WTC11 (cell line): ENCODE results near the gene MYO9A.

ENCODE experiments used
- AR ChIP-seq: fragments of 250-450 bp; sonication (Bioruptor Pico); IDR thresholded peaks from 2 replicates; pipeline ENCODE4 v1.9.0; 2021; ENCODE audit warnings: mild to moderate bottlenecking
- ATF3 ChIP-seq: sonication (generic); formaldehyde crosslinking; conservative IDR thresholded peaks from 2 replicates; pipeline ENCODE4 v1.8.1; 2022; ENCODE audit warnings: mild to moderate bottlenecking, missing genetic modification reagents
- CTCF ChIP-seq: fragments of 200-600 bp; IDR thresholded peaks from 2 replicates; pipeline ENCODE4 v1.8.0; 2022; ENCODE audit warnings: antibody characterized with exemption
- FOXJ3 ChIP-seq: sonication (generic); formaldehyde crosslinking; IDR thresholded peaks from 2 replicates; pipeline ENCODE4 v1.9.0; 2021; ENCODE audit warnings: missing genetic modification reagents, mild to moderate bottlenecking, borderline replicate concordance
- FOXK1 ChIP-seq: sonication (generic); formaldehyde crosslinking; IDR thresholded peaks from 2 replicates; pipeline ENCODE4 v1.8.0; 2022; ENCODE audit warnings: mild to moderate bottlenecking, moderate library complexity, missing genetic modification reagents
- FOXP4 ChIP-seq: sonication (generic); formaldehyde crosslinking; IDR thresholded peaks from 2 replicates; pipeline ENCODE4 v1.8.0; 2022; ENCODE audit warnings: mild to moderate bottlenecking, missing genetic modification reagents
- GABPB1 ChIP-seq: sonication (generic); formaldehyde crosslinking; IDR thresholded peaks from 2 replicates; pipeline ENCODE4 v1.8.1; 2023; ENCODE audit warnings: mild to moderate bottlenecking, missing genetic modification reagents
- NFYB ChIP-seq: sonication (generic); formaldehyde crosslinking; conservative IDR thresholded peaks from 2 replicates; pipeline ENCODE4 v1.8.0; 2022; ENCODE audit warnings: low read depth, missing genetic modification reagents
- TP53 ChIP-seq: sonication (generic); formaldehyde crosslinking; IDR thresholded peaks from 2 replicates; pipeline ENCODE4 v1.8.1; 2023; ENCODE audit warnings: mild to moderate bottlenecking, missing genetic modification reagents
- TF ChIP-seq, protein P1 (sequence below): sonication (generic); formaldehyde crosslinking; IDR thresholded peaks from 2 replicates; pipeline ENCODE4 v1.8.1; 2023; ENCODE audit warnings: mild to moderate bottlenecking, missing genetic modification reagents, moderate library complexity
- TF ChIP-seq, protein P2 (sequence below): sonication (generic); formaldehyde crosslinking; IDR thresholded peaks from 2 replicates; pipeline ENCODE4 v1.8.0; 2022; ENCODE audit warnings: mild to moderate bottlenecking, missing genetic modification reagents
- TF ChIP-seq, protein P3 (sequence below): sonication (generic); formaldehyde crosslinking; IDR thresholded peaks from 2 replicates; pipeline ENCODE4 v1.8.1; 2022; ENCODE audit warnings: missing genetic modification reagents, borderline replicate concordance

GRCh38 chr15:71921191-71921590, 196.8 kb downstream of the MYO9A start:
- TF ChIP-seq CTCF (no peak), FOXK1 (CRISPR knock-in tag) (no peak), GABPB1 (no peak), ATF3 (CRISPR knock-in tag) (no peak), FOXP4 (CRISPR knock-in tag) (no peak), TP53 (no peak), NFYB (CRISPR knock-in tag) (no peak), FOXJ3 (no peak), AR (CRISPR knock-in tag) (no peak)
- TF ChIP-seq, protein P1, sequence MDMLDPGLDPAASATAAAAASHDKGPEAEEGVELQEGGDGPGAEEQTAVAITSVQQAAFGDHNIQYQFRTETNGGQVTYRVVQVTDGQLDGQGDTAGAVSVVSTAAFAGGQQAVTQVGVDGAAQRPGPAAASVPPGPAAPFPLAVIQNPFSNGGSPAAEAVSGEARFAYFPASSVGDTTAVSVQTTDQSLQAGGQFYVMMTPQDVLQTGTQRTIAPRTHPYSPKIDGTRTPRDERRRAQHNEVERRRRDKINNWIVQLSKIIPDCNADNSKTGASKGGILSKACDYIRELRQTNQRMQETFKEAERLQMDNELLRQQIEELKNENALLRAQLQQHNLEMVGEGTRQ (CRISPR knock-in tag), result no peak
- TF ChIP-seq, protein P2, sequence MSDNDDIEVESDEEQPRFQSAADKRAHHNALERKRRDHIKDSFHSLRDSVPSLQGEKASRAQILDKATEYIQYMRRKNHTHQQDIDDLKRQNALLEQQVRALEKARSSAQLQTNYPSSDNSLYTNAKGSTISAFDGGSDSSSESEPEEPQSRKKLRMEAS, result no peak
- TF ChIP-seq, protein P3, sequence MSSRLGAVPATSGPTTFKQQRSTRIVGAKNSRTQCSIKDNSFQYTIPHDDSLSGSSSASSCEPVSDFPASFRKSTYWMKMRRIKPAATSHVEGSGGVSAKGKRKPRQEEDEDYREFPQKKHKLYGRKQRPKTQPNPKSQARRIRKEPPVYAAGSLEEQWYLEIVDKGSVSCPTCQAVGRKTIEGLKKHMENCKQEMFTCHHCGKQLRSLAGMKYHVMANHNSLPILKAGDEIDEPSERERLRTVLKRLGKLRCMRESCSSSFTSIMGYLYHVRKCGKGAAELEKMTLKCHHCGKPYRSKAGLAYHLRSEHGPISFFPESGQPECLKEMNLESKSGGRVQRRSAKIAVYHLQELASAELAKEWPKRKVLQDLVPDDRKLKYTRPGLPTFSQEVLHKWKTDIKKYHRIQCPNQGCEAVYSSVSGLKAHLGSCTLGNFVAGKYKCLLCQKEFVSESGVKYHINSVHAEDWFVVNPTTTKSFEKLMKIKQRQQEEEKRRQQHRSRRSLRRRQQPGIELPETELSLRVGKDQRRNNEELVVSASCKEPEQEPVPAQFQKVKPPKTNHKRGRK (CRISPR knock-in tag), result no peak
